ENCODE data around the gene KRTAP10-11. TPM values are rescaled to one million over a fixed set of nuclear protein-coding genes. Genes with fewer than 3 reads are reported as not detected.
A peak's percentile ranks its signal among the peaks of the same experiment; 100 is the strongest.
"Not testable (repeated sequence)": the region's sequence is repeated elsewhere in the genome, so short reads cannot be mapped to it uniquely, and the experiment has no call there.

KRTAP10-11 gene, protein sequence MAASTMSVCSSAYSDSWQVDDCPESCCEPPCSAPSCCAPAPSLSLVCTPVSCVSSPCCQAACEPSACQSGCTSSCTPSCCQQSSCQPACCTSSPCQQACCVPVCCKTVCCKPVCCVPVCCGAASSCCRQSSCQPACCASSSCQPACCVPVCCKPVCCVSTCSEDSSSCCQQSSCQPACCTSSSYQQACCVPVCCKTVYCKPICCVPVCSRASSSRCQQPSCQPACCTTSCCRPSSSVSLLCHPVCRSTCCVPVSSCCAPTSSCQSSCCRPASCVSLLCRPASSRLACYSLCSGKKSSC
- not detected for total RNA-seq
- long read RNA-seq = 0 reads

DNA sequence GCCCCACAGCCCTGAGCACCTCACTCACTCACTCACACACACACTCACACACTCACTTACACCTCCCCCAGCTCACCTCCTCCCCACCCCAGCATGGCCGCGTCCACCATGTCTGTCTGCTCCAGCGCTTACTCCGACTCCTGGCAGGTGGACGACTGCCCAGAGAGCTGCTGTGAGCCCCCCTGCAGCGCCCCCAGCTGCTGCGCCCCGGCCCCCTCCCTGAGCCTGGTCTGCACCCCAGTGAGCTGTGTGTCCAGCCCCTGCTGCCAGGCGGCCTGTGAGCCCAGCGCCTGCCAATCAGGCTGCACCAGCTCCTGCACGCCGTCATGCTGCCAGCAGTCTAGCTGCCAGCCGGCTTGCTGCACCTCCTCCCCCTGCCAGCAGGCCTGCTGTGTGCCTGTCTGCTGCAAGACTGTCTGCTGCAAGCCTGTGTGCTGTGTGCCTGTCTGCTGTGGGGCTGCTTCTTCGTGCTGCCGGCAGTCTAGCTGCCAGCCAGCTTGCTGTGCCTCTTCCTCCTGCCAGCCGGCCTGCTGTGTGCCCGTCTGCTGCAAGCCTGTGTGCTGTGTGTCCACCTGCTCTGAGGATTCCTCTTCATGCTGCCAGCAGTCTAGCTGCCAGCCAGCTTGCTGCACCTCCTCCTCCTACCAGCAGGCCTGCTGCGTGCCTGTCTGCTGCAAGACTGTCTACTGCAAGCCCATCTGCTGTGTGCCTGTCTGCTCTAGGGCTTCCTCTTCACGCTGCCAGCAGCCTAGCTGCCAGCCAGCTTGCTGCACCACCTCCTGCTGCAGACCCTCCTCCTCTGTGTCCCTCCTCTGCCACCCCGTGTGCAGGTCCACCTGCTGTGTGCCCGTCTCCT, at the start of gene KRTAP10-11:
Gene KRTAP10-11, plus strand, starts transcription at position 49 of the 856 bp plus-strand sequence. Its CDS starts 45 bp downstream, at position 94.
- H3K4me3 ChIP-seq; H3K4me1 ChIP-seq; H3K9me3 ChIP-seq; intact Hi-C loops (cut with DNase I); H3K27me3 ChIP-seq; H3K27ac ChIP-seq; ATAC-seq; H3K36me3 ChIP-seq: not testable (repeated sequence)
- DNase-seq = peak; percentile 48

- no peak for TF ChIP-seq CTCF (IDR thresholded peaks at IDR 0.05)
- Histone ChIP-seq H3K4me3 (no peak overlapping the region), H3K27ac (no peak overlapping the region), H3K27me3 (peaks cover 9% of the 10 kb centered on the region), H3K9me3 (no peaks in the 10 kb centered on the region), H3K4me1 (peaks cover 3% of the 10 kb centered on the region), H3K36me3 (no peaks in the 10 kb centered on the region)
- no peak for ATAC-seq
- DNase-seq = no peak
- intact Hi-C loops (cut with DNase I) = no loop called here
Measured at GRCh38 chr21:44598061-44598460, 48.2 kb upstream of the KRTAP10-11 start.

GRCh38 chr21:44599264-44600029, 46.8 kb upstream of the KRTAP10-11 start:
- TF ChIP-seq CTCF (IDR thresholded peaks at IDR 0.05) = no peak
- Histone ChIP-seq H3K4me1 (no peaks in the 10 kb centered on the region), H3K36me3 (no peaks in the 10 kb centered on the region), H3K27me3 (peaks cover 9% of the 10 kb centered on the region), H3K9me3 (no peaks in the 10 kb centered on the region), H3K4me3 (no peak overlapping the region), H3K27ac (no peak overlapping the region)
- DNase-seq (no peak), ATAC-seq (no peak)
- intact Hi-C loops (cut with DNase I) = no loop called here

DNA sequence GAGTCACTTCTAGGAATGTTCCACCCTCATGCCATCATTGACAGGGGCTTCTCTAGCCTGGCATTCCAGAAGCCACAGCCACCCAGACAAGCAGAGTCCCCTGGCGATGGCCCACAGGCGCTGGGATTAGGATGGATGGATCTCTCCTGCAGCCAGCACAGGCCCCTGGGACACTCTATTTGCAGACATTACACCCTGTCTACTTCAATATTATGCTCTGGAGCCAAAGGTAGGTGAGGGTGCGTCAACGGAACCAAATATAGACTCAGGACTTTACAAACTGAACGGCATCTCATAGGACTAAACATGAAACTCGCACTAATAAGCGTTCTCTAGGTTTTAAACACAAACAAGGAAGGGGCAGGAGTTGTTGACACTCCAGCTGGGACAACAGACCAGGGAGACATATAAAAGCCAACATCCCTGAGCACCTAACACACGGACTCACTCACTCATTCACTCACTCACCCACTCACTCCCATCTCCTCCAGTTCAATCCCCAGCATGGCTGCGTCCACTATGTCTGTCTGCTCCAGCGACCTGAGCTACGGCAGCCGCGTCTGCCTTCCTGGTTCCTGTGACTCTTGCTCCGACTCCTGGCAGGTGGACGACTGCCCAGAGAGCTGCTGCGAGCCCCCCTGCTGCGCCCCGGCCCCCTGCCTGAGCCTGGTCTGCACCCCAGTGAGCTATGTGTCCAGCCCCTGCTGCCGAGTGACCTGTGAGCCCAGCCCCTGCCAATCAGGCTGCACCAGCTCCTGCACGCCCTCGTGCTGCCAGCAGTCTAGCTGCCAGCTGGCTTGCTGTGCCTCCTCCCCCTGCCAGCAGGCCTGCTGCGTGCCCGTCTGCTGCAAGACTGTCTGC, 45.9 kb upstream of the KRTAP10-11 start, which contains the start of gene KRTAP10-7:
Gene KRTAP10-7, plus strand, starts transcription at position 480 of the 861 bp plus-strand sequence. Its CDS starts 25 bp downstream, at position 505.
- H3K4me1 ChIP-seq; H3K36me3 ChIP-seq; H3K4me3 ChIP-seq; intact Hi-C loops (cut with DNase I); DNase-seq; H3K9me3 ChIP-seq; H3K27me3 ChIP-seq; ATAC-seq; H3K27ac ChIP-seq: not testable (repeated sequence)

DNA sequence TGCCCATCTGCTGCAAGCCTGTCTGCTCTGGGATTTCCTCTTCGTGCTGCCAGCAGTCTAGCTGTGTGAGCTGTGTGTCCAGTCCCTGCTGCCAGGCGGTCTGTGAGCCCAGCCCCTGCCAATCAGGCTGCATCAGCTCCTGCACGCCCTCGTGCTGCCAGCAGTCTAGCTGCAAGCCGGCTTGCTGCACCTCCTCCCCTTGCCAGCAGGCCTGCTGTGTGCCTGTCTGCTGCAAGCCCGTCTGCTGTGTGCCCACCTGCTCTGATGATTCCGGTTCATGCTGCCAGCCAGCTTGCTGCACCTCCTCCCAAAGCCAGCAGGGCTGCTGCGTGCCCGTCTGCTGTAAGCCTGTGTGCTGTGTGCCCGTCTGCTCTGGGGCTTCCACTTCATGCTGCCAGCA, 45.1 kb upstream of the KRTAP10-11 start:
- intact Hi-C loops (cut with DNase I); H3K36me3 ChIP-seq; H3K27me3 ChIP-seq; H3K9me3 ChIP-seq; ATAC-seq; H3K4me3 ChIP-seq; H3K27ac ChIP-seq; H3K4me1 ChIP-seq: not testable (repeated sequence)
- peak; percentile 50 for DNase-seq

- intact Hi-C loops (cut with DNase I) = no loop called here
- Histone ChIP-seq H3K4me1 (no peaks in the 10 kb centered on the region), H3K27ac (no peak overlapping the region), H3K27me3 (peaks cover 9% of the 10 kb centered on the region), H3K36me3 (no peaks in the 10 kb centered on the region), H3K4me3 (no peak overlapping the region), H3K9me3 (no peaks in the 10 kb centered on the region)
- no peak for TF ChIP-seq CTCF (IDR thresholded peaks at IDR 0.05)
- DNase-seq (peak; percentile 53), ATAC-seq (peak; percentile 23)
Measured at GRCh38 chr21:44601596-44602462, 44.4 kb upstream of the KRTAP10-11 start.

Measured in upper lobe of right lung (tissue), 1 donor.